NCI-H1694 (cell line): ENCODE data around the gene OGFOD3.
"Not testable (repeated sequence)": the region's sequence is repeated elsewhere in the genome, so short reads cannot be mapped to it uniquely, and the experiment has no call there.

Source experiments
- DNase-seq: peaks from one replicate; lab custom pipeline; 2025; lab: John Stamatoyannopoulos, UW

The OGFOD3 gene

DNA sequence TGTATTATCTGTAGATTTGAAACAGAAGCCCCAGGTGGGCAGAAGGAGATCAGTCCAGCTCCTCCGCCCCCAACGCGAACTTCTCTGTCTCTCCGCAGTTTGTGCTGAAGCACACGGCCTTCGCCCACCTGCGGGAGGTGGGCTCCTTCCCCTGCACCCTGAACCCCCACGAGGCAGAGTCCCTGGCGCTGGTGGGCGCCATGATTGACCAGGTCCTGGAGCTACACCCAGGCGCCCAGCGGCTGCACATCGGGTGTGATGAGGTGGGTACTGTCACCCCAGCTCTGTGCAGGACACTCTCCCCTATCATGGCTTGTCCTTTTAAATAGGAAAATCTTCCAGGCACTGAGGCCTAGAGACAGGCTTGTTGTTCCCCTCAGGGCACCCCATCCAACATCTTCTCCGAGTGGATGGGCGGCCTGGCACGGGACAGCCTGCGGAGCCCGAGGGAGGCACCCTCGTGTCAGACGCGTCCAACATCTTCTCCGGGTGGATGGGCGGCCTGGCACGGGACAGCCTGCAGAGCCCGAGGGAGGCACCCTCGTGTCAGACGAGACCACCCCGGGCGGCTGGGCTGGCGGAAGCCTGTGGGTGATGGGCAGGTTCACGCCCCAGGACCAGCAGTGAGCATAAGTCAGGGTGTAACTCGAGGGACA, 15.3 kb upstream of the OGFOD3 start:
- DNase-seq: no peak

DNA sequence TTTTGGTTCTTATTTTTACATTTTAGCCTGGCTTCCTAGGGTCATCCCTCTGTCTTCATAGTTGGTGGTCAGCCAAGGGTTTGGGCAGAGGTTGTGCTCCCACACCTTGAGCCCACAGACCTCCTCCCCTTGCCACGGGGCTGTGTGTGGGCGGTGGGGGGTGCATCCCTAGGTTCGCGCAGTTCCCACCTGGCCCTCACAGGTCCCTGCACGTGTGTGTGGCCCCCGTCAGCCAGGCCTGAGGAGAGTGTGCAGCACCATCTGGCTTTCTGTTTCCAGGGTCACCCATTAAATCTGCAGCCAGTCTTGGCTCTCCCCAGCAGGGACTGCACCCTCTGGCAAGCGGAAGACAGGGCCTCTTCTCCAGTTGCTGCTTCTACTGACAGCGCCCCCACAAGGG, 13.6 kb upstream of the OGFOD3 start:
- no peak for DNase-seq

GRCh38 chr17:82429824-82430223, 11.4 kb upstream of the OGFOD3 start:
- DNase-seq: no peak

DNA sequence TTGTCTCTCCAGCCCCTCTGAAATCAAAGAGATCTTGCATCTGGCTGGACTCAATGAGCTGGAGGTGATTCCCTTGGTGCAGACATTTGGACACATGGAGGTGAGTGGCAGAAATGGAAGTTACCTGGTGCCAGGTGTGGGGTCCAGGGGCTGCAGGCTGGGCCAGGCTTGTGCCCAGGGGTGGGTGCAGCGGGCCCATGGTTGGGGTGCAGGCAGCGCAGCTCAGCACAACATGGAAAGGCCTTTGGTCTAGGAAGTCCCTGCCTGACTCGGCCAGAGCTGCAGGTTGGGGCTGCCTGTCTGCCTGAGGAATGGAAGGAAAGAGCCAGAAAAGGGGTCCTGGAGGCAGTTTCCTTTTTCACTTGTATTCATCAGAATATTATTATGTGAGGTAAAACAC, 10.2 kb upstream of the OGFOD3 start:
- DNase-seq: no peak

GRCh38 chr17:82424863-82425159, 6.4 kb upstream of the OGFOD3 start:
- no peak for DNase-seq

GRCh38 chr17:82424001-82424862, 5.8 kb upstream of the OGFOD3 start:
- DNase-seq: peak; percentile 78

DNA sequence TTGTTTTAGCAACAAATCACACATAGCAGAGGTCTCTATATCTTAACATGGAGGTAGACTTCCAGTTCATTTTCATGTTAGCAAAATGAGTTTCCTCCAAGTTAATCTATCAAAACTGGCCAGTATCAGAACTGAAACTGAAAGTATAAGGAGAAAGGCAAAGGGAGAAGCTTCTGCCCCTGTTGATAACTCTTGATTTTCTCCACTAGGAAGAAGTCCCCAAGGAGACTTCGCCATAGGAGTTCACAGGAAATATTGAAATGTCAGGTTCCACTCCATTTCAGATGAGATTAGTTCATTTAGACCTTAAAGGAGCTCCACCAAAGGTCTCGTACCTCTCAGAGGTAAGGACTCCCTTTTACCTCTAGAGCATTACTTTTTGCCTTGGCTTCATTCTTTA, 1.2 kb upstream of the OGFOD3 start:
- DNase-seq: no peak

GRCh38 chr17:82416771-82417170, 1.6 kb downstream of the OGFOD3 start:
- DNase-seq: no peak

DNA sequence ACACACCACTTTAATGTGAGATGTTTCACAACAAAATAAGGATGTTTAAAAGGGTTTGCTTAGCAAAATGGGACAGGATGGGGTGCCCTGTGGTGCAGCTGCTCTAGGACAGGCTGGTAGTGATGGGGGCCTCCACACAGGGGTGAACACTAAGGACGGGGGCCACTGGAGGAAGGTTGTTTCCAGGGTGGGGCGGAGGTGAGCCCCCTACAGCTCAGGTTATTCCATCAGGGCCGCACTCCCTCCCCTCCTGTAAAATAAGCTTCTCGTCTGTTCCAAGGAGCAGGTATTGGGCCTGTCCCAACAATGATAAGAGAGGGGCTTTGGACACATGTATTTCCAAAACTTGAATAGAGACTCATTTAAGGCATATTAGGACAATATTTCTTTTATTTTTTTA, 2.1 kb downstream of the OGFOD3 start:
- DNase-seq: no peak

DNA sequence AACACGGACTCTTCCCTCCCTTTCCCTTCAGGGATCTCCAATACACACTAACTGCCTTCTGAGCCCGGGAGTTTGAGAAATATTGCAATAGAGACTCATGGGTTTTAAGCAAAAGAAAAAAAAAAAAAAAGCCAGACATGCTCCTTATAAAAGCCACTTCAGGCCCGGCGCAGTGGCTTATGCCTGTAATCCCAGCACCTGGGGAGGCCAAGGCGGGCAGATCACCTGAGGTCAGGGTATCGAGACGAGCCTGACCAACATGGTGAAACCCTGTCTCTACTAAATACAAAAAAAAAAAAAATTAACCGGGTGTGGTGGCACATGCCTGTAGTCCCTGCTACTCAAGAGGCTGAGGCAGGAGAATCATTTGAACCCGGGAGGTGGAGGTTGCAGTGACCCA, 2.6 kb downstream of the OGFOD3 start:
- no peak for DNase-seq

- DNase-seq: no peak
Observed at GRCh38 chr17:82415336-82415735, 3.0 kb downstream of the OGFOD3 start.

DNA sequence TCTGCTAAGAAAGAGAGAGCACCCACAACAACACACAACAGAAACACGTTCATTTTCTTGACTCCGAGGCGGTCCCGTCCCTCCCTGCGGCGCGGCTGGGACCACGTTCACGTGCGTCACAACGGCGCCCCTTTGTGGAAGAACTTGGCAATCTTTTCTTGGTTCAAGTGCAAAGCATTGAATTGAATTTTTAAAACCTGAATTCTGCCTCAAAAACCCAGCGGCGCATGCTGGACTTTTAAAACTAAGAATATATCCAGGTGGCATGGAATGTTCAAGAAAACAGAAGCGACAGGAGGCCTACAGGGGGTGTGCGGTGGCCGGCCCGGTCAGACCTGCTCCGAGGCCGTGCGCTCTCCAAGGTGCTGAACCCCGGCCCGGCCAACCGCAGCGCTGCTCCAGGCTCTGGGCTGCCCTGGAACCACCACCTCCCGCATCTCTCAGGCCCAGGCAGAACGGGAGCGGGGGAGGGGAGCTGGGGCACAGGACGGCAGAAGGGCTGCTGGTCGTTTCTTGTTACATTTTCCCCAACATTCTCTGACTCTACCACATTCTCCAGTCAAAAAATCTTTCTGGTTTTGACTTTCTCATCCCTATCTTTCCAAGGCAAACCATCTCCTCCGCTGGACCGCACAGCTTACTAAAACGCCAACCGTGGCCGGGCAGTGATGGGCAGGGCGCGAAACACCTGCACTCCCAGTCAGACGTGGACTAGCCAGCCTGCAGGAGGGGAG, 3.7 kb downstream of the OGFOD3 start:
- peak; percentile 84 for DNase-seq

DNA sequence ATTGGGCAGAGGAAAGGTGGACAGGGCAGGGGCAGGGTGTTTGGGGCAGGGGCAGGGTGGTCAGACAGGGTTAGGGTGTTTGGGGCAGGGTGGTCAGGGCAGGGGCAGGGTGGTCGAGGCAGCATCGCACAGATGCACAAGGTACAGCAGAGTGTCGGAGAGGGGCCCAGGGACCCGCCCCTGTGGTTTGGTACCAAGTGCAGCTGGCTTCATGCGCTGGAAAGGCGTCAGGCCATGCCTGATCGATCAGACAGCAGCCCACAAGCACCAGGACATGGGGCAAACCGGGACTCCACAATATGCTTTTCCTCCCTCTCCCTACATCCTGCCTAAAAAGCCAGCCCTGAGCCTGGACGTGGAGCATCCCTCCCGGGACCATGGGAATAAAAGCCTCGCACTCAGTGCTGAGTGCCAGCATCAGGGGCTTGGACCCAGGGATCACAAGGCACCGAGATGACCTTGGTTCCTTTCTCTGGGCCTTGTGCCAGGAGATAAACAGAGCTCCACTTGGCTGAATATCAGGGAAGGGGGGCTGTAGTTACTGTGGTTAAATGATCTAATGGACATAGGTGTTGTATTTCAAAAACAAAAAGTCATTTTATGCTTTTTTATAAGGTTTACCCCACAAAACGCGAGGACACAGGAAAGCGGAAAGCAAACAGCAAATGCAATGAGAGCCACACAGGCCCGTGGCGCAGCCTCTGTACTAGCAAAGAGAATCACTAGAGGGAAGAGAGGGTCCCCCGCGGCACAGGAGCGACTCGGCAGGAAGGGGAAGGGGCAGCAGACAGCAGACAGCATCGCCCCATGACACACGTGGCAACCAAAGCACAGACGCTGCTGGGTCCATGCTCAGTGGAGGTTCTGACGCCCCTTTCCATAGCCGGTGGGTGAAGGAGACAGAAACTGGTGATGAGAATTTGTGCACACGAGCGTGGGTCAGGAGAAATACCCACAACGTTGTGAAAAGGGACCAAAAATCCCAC, 5.6 kb downstream of the OGFOD3 start:
- no peak for DNase-seq

DNA sequence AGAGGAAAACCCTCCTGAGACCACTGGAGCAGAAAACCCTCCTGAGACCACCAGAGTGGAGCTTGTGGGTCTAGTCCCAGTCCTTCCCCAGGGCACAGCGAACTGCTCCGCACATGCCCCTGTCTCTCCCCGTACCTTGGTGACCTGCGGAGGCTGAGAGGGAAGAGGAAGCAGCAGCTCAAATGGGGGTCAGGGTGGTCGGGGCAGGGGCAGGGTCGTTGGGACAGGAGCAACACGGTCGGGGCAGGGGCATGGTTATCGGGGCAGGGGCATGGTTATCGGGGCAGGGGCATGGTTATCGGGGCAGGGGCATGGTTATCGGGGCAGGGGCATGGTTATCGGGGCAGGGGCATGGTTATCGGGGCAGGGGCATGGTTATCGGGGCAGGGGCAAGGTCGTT, 6.3 kb downstream of the OGFOD3 start:
- not testable (repeated sequence) for DNase-seq

DNA sequence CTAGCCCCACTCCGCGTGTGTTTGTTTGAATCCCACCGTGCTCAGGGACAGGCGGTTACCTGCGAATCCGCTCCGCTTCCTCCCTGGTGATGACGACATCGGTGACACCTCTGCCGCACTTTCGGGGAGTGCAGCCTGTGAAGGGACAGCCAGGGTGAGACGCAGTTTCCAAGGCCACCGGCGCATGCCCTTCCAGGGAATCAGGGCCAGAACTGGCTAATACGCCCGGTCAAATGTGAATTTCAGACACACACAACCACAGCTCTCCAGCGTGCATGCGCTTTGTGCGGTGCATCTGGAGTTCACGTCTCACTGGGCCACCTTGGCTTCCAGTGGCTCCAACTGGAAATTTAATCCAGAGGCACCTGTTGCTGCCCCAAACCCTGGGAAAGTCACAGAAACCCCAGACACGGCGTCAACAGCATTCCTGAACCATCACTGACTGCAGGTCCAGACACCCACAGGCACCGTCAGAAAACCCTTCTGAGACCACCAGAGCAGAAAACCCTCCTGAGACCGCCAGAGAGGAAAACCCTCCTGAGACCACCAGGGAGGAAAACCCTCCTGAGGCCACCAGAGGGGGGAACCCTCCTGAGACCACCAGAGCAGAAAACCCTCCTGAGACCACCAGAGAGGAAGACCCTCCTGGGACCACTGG, 6.9 kb downstream of the OGFOD3 start:
- no peak for DNase-seq

- no peak for DNase-seq
Observed at GRCh38 chr17:82410014-82410716, 8.2 kb downstream of the OGFOD3 start.

DNA sequence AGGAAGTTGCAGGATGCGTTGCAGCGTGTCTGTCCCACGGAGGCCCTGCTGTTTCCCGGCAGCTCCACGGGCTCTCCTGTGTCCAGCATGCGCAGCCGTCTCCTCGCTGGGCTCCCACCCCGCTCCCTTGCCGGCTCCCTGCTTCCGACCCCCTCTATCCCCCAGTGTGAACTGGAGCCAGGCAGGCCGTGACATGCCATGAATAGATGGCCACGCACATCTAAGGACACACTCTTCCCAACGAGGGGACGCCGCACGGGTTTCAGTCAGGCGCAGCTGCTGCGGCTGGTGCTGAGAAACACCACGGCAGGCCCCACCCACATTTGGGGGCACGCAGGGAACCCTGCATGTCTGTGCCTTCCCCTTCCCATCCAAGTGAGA, 9.5 kb downstream of the OGFOD3 start:
- DNase-seq: no peak

- DNase-seq: no peak
Observed at GRCh38 chr17:82408288-82408937, 10.0 kb downstream of the OGFOD3 start.

GRCh38 chr17:82407255-82407654, 11.1 kb downstream of the OGFOD3 start:
- no peak for DNase-seq

GRCh38 chr17:82406131-82406671, 12.2 kb downstream of the OGFOD3 start:
- DNase-seq: no peak
